Transverse colon (tissue), 4 donors: ENCODE results near the gene IFI27L1.

Experiments
- EP300 ChIP-seq: sonication (generic); formaldehyde crosslinking; IDR thresholded peaks from one replicate; pipeline ENCODE4 v1.6.1; 2017; ENCODE audit warnings: antibody characterized with exemption, low read depth
- POLR2A ChIP-seq: fragments of 450-650 bp; IDR thresholded peaks from one replicate; pipeline ENCODE4 v1.6.1; 2016; ENCODE audit warnings: antibody characterized with exemption, mild to moderate bottlenecking, moderate library complexity
- POLR2AphosphoS5 ChIP-seq, 3 donors: sonication (generic); formaldehyde crosslinking; IDR thresholded peaks; one replicate each; pipeline ENCODE4 v1.6.1; 2016; ENCODE audit warnings: antibody characterized with exemption in 3 of 3
- TF ChIP-seq, protein P1 (sequence below), 5 experiments: fragments of 200-600 bp in 3 of 5; fragments of 450-650 bp in 2 of 5; sonication (generic) in 3 of 5; IDR thresholded peaks; 1 replicate in 2 of 5; 2 replicates in 3 of 5; pipeline ENCODE4 v1.5.1; 2016 to 2017; ENCODE audit warnings: antibody characterized with exemption in 5 of 5, inconsistent platforms in 3 of 5, mild to moderate bottlenecking in 2 of 5, moderate library complexity in 1 of 5

GRCh38 chr14:94059998-94060397 lies 21.1 kb upstream of the IFI27L1 start:
- TF ChIP-seq, protein P1, sequence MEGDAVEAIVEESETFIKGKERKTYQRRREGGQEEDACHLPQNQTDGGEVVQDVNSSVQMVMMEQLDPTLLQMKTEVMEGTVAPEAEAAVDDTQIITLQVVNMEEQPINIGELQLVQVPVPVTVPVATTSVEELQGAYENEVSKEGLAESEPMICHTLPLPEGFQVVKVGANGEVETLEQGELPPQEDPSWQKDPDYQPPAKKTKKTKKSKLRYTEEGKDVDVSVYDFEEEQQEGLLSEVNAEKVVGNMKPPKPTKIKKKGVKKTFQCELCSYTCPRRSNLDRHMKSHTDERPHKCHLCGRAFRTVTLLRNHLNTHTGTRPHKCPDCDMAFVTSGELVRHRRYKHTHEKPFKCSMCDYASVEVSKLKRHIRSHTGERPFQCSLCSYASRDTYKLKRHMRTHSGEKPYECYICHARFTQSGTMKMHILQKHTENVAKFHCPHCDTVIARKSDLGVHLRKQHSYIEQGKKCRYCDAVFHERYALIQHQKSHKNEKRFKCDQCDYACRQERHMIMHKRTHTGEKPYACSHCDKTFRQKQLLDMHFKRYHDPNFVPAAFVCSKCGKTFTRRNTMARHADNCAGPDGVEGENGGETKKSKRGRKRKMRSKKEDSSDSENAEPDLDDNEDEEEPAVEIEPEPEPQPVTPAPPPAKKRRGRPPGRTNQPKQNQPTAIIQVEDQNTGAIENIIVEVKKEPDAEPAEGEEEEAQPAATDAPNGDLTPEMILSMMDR (IDR thresholded peaks at IDR 0.05), result no peak
- TF ChIP-seq POLR2A (no peak), POLR2AphosphoS5 (IDR thresholded peaks at IDR 0.05) (no peak), EP300 (no peak)
